ENCODE results near the gene TMEM63A. TPM values are rescaled to one million over a fixed set of nuclear protein-coding genes. Genes with fewer than 3 reads are reported as not detected.

TMEM63A gene
- polyA plus RNA-seq, 1 experiment, result 41.8 TPM

- CTCF ChIA-PET, result interaction anchor here (1.6 to 1.8 kb wide), 2 partner anchors 373 to 377 kb away, joined by 3 to 4 read pairs; no protein-coding TSS in a partner anchor
- H3K36me3 ChIP-seq (ENCODE audit: control insufficient read depth, insufficient read depth, low read length), result peaks cover 26% of the 10 kb centered on the region
- POLR2A ChIA-PET, result no interaction called here
- no peak for DNase-seq (ENCODE audit: low read depth)
- TF ChIP-seq CTCF (IDR thresholded peaks at IDR 0.05; ENCODE audit: insufficient read depth, low read depth, low read length), result no peak
- no peak overlapping the region for H3K4me3 ChIP-seq (ENCODE audit: low read depth, low read length)
- no peaks in the 10 kb centered on the region for H3K27me3 ChIP-seq (ENCODE audit: control insufficient read depth, insufficient read depth, low read length)
These were observed 30.4 kb downstream of the TMEM63A start for GRCh38 chr1:225851805-225852204.

- TF ChIP-seq CTCF (IDR thresholded peaks at IDR 0.05; ENCODE audit: insufficient read depth, low read depth, low read length), result no peak
- ChIA-PET CTCF (interaction anchor here (1.6 kb wide), 1 partner anchor 375 kb away, joined by 3 read pairs; no protein-coding TSS in a partner anchor), POLR2A (no interaction called here)
- Histone ChIP-seq H3K4me3 (ENCODE audit: low read depth, low read length) (no peak overlapping the region), H3K36me3 (ENCODE audit: control insufficient read depth, insufficient read depth, low read length) (peaks cover 29% of the 10 kb centered on the region), H3K27me3 (ENCODE audit: control insufficient read depth, insufficient read depth, low read length) (no peaks in the 10 kb centered on the region)
- no peak for DNase-seq (ENCODE audit: low read depth)
These were observed 31.8 kb downstream of the TMEM63A start for GRCh38 chr1:225850370-225850769.

GRCh38 chr1:225849925-225850324 lies 32.3 kb downstream of the TMEM63A start:
- ChIA-PET CTCF (interaction anchor here (2.1 kb wide), 1 partner anchor 368 kb away, joined by 5 read pairs; no protein-coding TSS in a partner anchor), POLR2A (no interaction called here)
- H3K4me3 ChIP-seq (ENCODE audit: low read depth, low read length), result no peak overlapping the region
- peaks cover 31% of the 10 kb centered on the region for H3K36me3 ChIP-seq (ENCODE audit: control insufficient read depth, insufficient read depth, low read length)
- no peak for DNase-seq (ENCODE audit: low read depth)
- no peak for TF ChIP-seq CTCF (IDR thresholded peaks at IDR 0.05; ENCODE audit: insufficient read depth, low read depth, low read length)
- H3K27me3 ChIP-seq (ENCODE audit: control insufficient read depth, insufficient read depth, low read length), result no peaks in the 10 kb centered on the region

- ChIA-PET CTCF (interaction anchor here (0.7 to 2.1 kb wide), 3 partner anchors 70 to 373 kb away, joined by 3 to 16 read pairs (median 5); no protein-coding TSS in a partner anchor), POLR2A (no interaction called here)
- DNase-seq (ENCODE audit: low read depth), result no peak
- no peaks in the 10 kb centered on the region for H3K27me3 ChIP-seq (ENCODE audit: control insufficient read depth, insufficient read depth, low read length)
- TF ChIP-seq CTCF (IDR thresholded peaks at IDR 0.05; ENCODE audit: insufficient read depth, low read depth, low read length), result no peak
- H3K36me3 ChIP-seq (ENCODE audit: control insufficient read depth, insufficient read depth, low read length), result peaks cover 28% of the 10 kb centered on the region
- H3K4me3 ChIP-seq (ENCODE audit: low read depth, low read length), result no peak overlapping the region
These were observed 33.9 kb downstream of the TMEM63A start for GRCh38 chr1:225848030-225848955.

- DNase-seq (ENCODE audit: low read depth), result no peak
- Histone ChIP-seq H3K36me3 (ENCODE audit: control insufficient read depth, insufficient read depth, low read length) (peaks cover 23% of the 10 kb centered on the region), H3K27me3 (ENCODE audit: control insufficient read depth, insufficient read depth, low read length) (no peaks in the 10 kb centered on the region), H3K4me3 (ENCODE audit: low read depth, low read length) (no peak overlapping the region)
- no peak for TF ChIP-seq CTCF (IDR thresholded peaks at IDR 0.05; ENCODE audit: insufficient read depth, low read depth, low read length)
- ChIA-PET CTCF (interaction anchor here (1.2 to 5.8 kb wide), 5 partner anchors 10 to 372 kb away, joined by 3 to 57 read pairs (median 10); no protein-coding TSS in a partner anchor), POLR2A (no interaction called here)
These were observed 34.6 kb downstream of the TMEM63A start for GRCh38 chr1:225847610-225848009.
